Activated CD4-positive, alpha-beta T cell treated with anti-CD3 and anti-CD28 coated beads for 36 hours (primary cell): ENCODE data around the gene PAK6. TPM values are rescaled to one million over a fixed set of nuclear protein-coding genes. Genes with fewer than 3 reads are reported as not detected.

Experiments used
- ATAC-seq: fragments of 200-7000 bp; cut with Tn5 transposase; one replicate; pipeline ENCODE4 v1.10.0; 2021; ENCODE audit warnings: mild to moderate bottlenecking, moderate library complexity
- CTCF ChIA-PET: fragments of 350-600 bp; sonication (Branson Sonifier 250); formaldehyde crosslinking; loops from one replicate; lab custom pipeline; 2021; ENCODE audit warnings: antibody characterized with exemption; lab: Charles Lee
- POLR2A ChIA-PET: fragments of 350-600 bp; sonication (Branson Sonifier 250); formaldehyde crosslinking; loops from one replicate; lab custom pipeline; 2021; ENCODE audit warnings: antibody characterized with exemption, inconsistent platforms; lab: Charles Lee
- DNase-seq: peaks from one replicate; pipeline ENCODE4 v3.0.0-alpha.2; 2020
- H3K27ac Mint-ChIP-seq: one replicate; pipeline ENCODE4 v1.8.0; 2021; ENCODE audit warnings: mixed read lengths
- H3K27me3 Mint-ChIP-seq: one replicate; pipeline ENCODE4 v1.8.0; 2021; ENCODE audit warnings: mixed read lengths
- H3K36me3 Mint-ChIP-seq: one replicate; pipeline ENCODE4 v1.8.0; 2021; ENCODE audit warnings: low read depth, mixed read lengths
- H3K4me1 Mint-ChIP-seq: one replicate; pipeline ENCODE4 v1.8.0; 2021; ENCODE audit warnings: mixed read lengths
- H3K4me3 Mint-ChIP-seq: one replicate; pipeline ENCODE4 v1.8.0; 2021; ENCODE audit warnings: mild to moderate bottlenecking, moderate library complexity, mixed read lengths
- H3K9me3 Mint-ChIP-seq: one replicate; pipeline ENCODE4 v1.8.0; 2021; ENCODE audit warnings: low read depth, mixed read lengths
- intact Hi-C, 2 experiments: fragments of 100-400 bp; cut with DNase I in 1 of 2; cut with micrococcal nuclease in 1 of 2; formaldehyde crosslinking; loops; one replicate each; pipeline versions ENCODE4 v1.14.2 to v1.15.1; 2022 to 2024; cut with DNase I, micrococcal nuclease
- total RNA-seq, 2 experiments: library from RNA; stranded (reverse); gene quantifications; one replicate each; pipeline ENCODE4 v1.2.3, GENCODE V29; 2021

PAK6 gene
- total RNA-seq, 2 experiments from 2014 or later: 0.30 to 0.53 TPM

- H3K4me3 Mint-ChIP-seq: no peak overlapping the region
- ATAC-seq: no peak
- H3K36me3 Mint-ChIP-seq: peaks cover 12% of the 10 kb centered on the region
- no peak for DNase-seq
- intact Hi-C loops: no loop called here
- ChIA-PET CTCF (interaction anchor here (0.6 to 4.9 kb wide), 4 partner anchors 11 to 290 kb away, joined by 3 to 48 read pairs (median 7); no protein-coding TSS in a partner anchor), POLR2A (no interaction called here)
- H3K27me3 Mint-ChIP-seq: no peaks in the 10 kb centered on the region
- H3K9me3 Mint-ChIP-seq: no peaks in the 10 kb centered on the region
- H3K27ac Mint-ChIP-seq: no peak overlapping the region
- peaks cover 12% of the 10 kb centered on the region for H3K4me1 Mint-ChIP-seq
Measured at GRCh38 chr15:40229316-40229715, 9.5 kb upstream of the PAK6 start.

GRCh38 chr15:40229956-40230355, 8.9 kb upstream of the PAK6 start:
- H3K9me3 Mint-ChIP-seq: no peaks in the 10 kb centered on the region
- ATAC-seq: no peak
- peaks cover 12% of the 10 kb centered on the region for H3K4me1 Mint-ChIP-seq
- DNase-seq: no peak
- no peaks in the 10 kb centered on the region for H3K27me3 Mint-ChIP-seq
- intact Hi-C loops: no loop called here
- H3K27ac Mint-ChIP-seq: no peak overlapping the region
- ChIA-PET POLR2A (no interaction called here), CTCF (interaction anchor here (1.2 to 4.9 kb wide), 3 partner anchors 12 to 44 kb away, joined by 3 to 48 read pairs (median 11); no protein-coding TSS in a partner anchor)
- H3K4me3 Mint-ChIP-seq: no peak overlapping the region
- H3K36me3 Mint-ChIP-seq: peaks cover 10% of the 10 kb centered on the region

GRCh38 chr15:40232625-40233070, 6.2 kb upstream of the PAK6 start:
- no peak overlapping the region for H3K27ac Mint-ChIP-seq
- no peaks in the 10 kb centered on the region for H3K9me3 Mint-ChIP-seq
- H3K27me3 Mint-ChIP-seq: no peaks in the 10 kb centered on the region
- DNase-seq (no peak), ATAC-seq (no peak)
- no peaks in the 10 kb centered on the region for H3K4me1 Mint-ChIP-seq
- H3K36me3 Mint-ChIP-seq: peaks cover 4% of the 10 kb centered on the region
- ChIA-PET POLR2A (no interaction called here), CTCF (interaction anchor here (0.6 to 0.9 kb wide), 2 partner anchors 86 to 374 kb away, joined by 3 to 4 read pairs; no protein-coding TSS in a partner anchor)
- H3K4me3 Mint-ChIP-seq: no peak overlapping the region
- intact Hi-C loops: no loop called here

- Mint-ChIP-seq H3K4me3 (no peak overlapping the region), H3K36me3 (peaks cover 4% of the 10 kb centered on the region), H3K9me3 (no peaks in the 10 kb centered on the region), H3K4me1 (peaks cover 2% of the 10 kb centered on the region), H3K27ac (no peak overlapping the region), H3K27me3 (peaks cover 7% of the 10 kb centered on the region)
- no peak for ATAC-seq
- CTCF ChIA-PET: interaction anchor here (0.9 to 1.3 kb wide), 4 partner anchors 16 to 85 kb away, joined by 3 to 5 read pairs (median 4); no protein-coding TSS in a partner anchor
- intact Hi-C loops: no loop called here
- POLR2A ChIA-PET: no interaction called here
- DNase-seq: no peak
Measured at GRCh38 chr15:40233727-40234577, 4.9 kb upstream of the PAK6 start.

GRCh38 chr15:40234783-40235182, 4.1 kb upstream of the PAK6 start:
- no peaks in the 10 kb centered on the region for H3K9me3 Mint-ChIP-seq
- H3K4me1 Mint-ChIP-seq: peaks cover 7% of the 10 kb centered on the region
- no peak overlapping the region for H3K4me3 Mint-ChIP-seq
- peaks cover 4% of the 10 kb centered on the region for H3K36me3 Mint-ChIP-seq
- intact Hi-C loops: no loop called here
- POLR2A ChIA-PET: no interaction called here
- no peak for ATAC-seq
- CTCF ChIA-PET: interaction anchor here (1.0 to 1.3 kb wide), 2 partner anchors 17 to 39 kb away, joined by 4 to 5 read pairs; no protein-coding TSS in a partner anchor
- H3K27me3 Mint-ChIP-seq: peaks cover 13% of the 10 kb centered on the region
- no peak for DNase-seq
- no peak overlapping the region for H3K27ac Mint-ChIP-seq

- ATAC-seq: no peak
- H3K9me3 Mint-ChIP-seq: no peaks in the 10 kb centered on the region
- no peak overlapping the region for H3K27ac Mint-ChIP-seq
- DNase-seq: no peak
- POLR2A ChIA-PET: no interaction called here
- H3K4me3 Mint-ChIP-seq: no peak overlapping the region
- H3K4me1 Mint-ChIP-seq: peaks cover 7% of the 10 kb centered on the region
- intact Hi-C loops: no loop called here
- peaks cover 4% of the 10 kb centered on the region for H3K36me3 Mint-ChIP-seq
- H3K27me3 Mint-ChIP-seq: peaks cover 15% of the 10 kb centered on the region
- CTCF ChIA-PET: interaction anchor here (1.0 to 1.3 kb wide), 2 partner anchors 18 to 39 kb away, joined by 4 to 5 read pairs; no protein-coding TSS in a partner anchor
Measured at GRCh38 chr15:40235201-40235885, 3.5 kb upstream of the PAK6 start.

GRCh38 chr15:40239404-40239692, 485 bp downstream of the PAK6 start:
- DNase-seq: no peak

GRCh38 chr15:40239693-40240618, 1.1 kb downstream of the PAK6 start:
- Mint-ChIP-seq H3K4me3 (no peak overlapping the region), H3K36me3 (no peaks in the 10 kb centered on the region), H3K27ac (no peak overlapping the region), H3K27me3 (peaks cover 15% of the 10 kb centered on the region), H3K4me1 (peaks cover 7% of the 10 kb centered on the region), H3K9me3 (no peaks in the 10 kb centered on the region)
- intact Hi-C loops: no loop called here
- ATAC-seq (no peak), DNase-seq (no peak)
- CTCF ChIA-PET: interaction anchor here (0.6 to 2.2 kb wide), 8 partner anchors 23 to 619 kb away, joined by 3 to 8 read pairs (median 3); no protein-coding TSS in a partner anchor
- POLR2A ChIA-PET: interaction anchor here (0.5 to 0.6 kb wide), 2 partner anchors 94 to 171 kb away, joined by 3 read pairs; no protein-coding TSS in a partner anchor

More at GRCh38 chr15:40239404-40239692, 485 bp downstream of the PAK6 start:
- ChIA-PET POLR2A (no interaction called here), CTCF (interaction anchor here (0.7 to 2.1 kb wide), 9 partner anchors 11 to 105 kb away, joined by 3 to 9 read pairs (median 6); no protein-coding TSS in a partner anchor)
- Mint-ChIP-seq H3K36me3 (no peaks in the 10 kb centered on the region), H3K27me3 (peaks cover 15% of the 10 kb centered on the region), H3K9me3 (no peaks in the 10 kb centered on the region), H3K27ac (no peak overlapping the region), H3K4me3 (no peak overlapping the region), H3K4me1 (peaks cover 7% of the 10 kb centered on the region)
- ATAC-seq: no peak
- intact Hi-C loops: no loop called here

- no peak overlapping the region for H3K27ac Mint-ChIP-seq
- no peak overlapping the region for H3K4me3 Mint-ChIP-seq
- no peaks in the 10 kb centered on the region for H3K9me3 Mint-ChIP-seq
- peaks cover 15% of the 10 kb centered on the region for H3K27me3 Mint-ChIP-seq
- DNase-seq (no peak), ATAC-seq (no peak)
- intact Hi-C loops: no loop called here
- peaks cover 7% of the 10 kb centered on the region for H3K4me1 Mint-ChIP-seq
- ChIA-PET CTCF (interaction anchor here (0.7 to 2.8 kb wide), 7 partner anchors 24 to 618 kb away, joined by 3 to 17 read pairs (median 5); no protein-coding TSS in a partner anchor), POLR2A (interaction anchor here (0.5 kb wide), 1 partner anchor 93 kb away, joined by 3 read pairs; no protein-coding TSS in a partner anchor)
- no peaks in the 10 kb centered on the region for H3K36me3 Mint-ChIP-seq
Measured at GRCh38 chr15:40240619-40241221, 1.9 kb downstream of the PAK6 start.
